GM12878 (cell line): ENCODE measurements around the gene FSTL4.

Experiments used
- ATF3 ChIP-seq: IDR thresholded peaks from 2 replicates; pipeline ENCODE4 v1.6.1; 2011; ENCODE audit warnings: low read depth, mild to moderate bottlenecking, low read length, moderate library complexity, borderline replicate concordance; ENCODE audit errors: extremely low read depth
- EP300 ChIP-seq, 2 experiments: fragments of 150-350 bp in 1 of 2; IDR thresholded peaks; 2 replicates each; pipeline ENCODE4 v1.6.1; 2011 to 2012; ENCODE audit warnings: low read depth in 2 of 2, low read length in 2 of 2, borderline replicate concordance in 1 of 2, improper control_type of control experiment in 1 of 2, inconsistent platforms in 1 of 2; ENCODE audit not compliant: control insufficient read depth in 1 of 2
- FOS ChIP-seq: IDR thresholded peaks from 3 replicates; pipeline ENCODE4 v1.6.1; 2011; ENCODE audit warnings: borderline replicate concordance; ENCODE audit not compliant: insufficient read length; ENCODE audit errors: extremely low read depth
- JUND ChIP-seq: IDR thresholded peaks from 2 replicates; pipeline ENCODE4 v1.6.1; 2012; ENCODE audit warnings: low read depth, mild to moderate bottlenecking, low read length, improper control_type of control experiment, moderate library complexity
- MAX ChIP-seq: IDR thresholded peaks from 2 replicates; pipeline ENCODE4 v1.6.1; 2012; ENCODE audit warnings: low read depth, low read length, improper control_type of control experiment
- POLR2A ChIP-seq: IDR thresholded peaks from 2 replicates; pipeline ENCODE4 v1.6.1; 2011; ENCODE audit warnings: low read depth, mild to moderate bottlenecking, low read length
- POLR2AphosphoS5 ChIP-seq: IDR thresholded peaks from 2 replicates; pipeline ENCODE4 v1.6.1; 2011; ENCODE audit warnings: mild to moderate bottlenecking, low read length, inconsistent platforms
- RAD21 ChIP-seq: IDR thresholded peaks from 2 replicates; pipeline ENCODE4 v1.6.1; 2011; ENCODE audit warnings: mild to moderate bottlenecking, low read depth, low read length, moderate library complexity; ENCODE audit not compliant: insufficient read depth
- SIN3A ChIP-seq: IDR thresholded peaks from 2 replicates; pipeline ENCODE4 v1.6.1; 2012; ENCODE audit warnings: low read depth, low read length, improper control_type of control experiment
- SMARCA5 ChIP-seq: fragments of 450-650 bp; IDR thresholded peaks from 2 replicates; pipeline ENCODE4 v1.6.1; 2017; ENCODE audit warnings: mild to moderate bottlenecking
- TCF7 ChIP-seq: IDR thresholded peaks from 2 replicates; pipeline ENCODE4 v1.6.1; 2014; ENCODE audit warnings: antibody characterized with exemption, borderline replicate concordance
- TF ChIP-seq, protein P1 (sequence below), 3 experiments: IDR thresholded peaks in 2 of 3; conservative IDR thresholded peaks in 1 of 3; 2 replicates each; pipeline ENCODE4 v1.5.1; 2011; ENCODE audit warnings: low read depth in 3 of 3, low read length in 3 of 3, mild to moderate bottlenecking in 3 of 3, control low read depth in 2 of 3, moderate library complexity in 2 of 3, inconsistent platforms in 1 of 3, mixed read lengths in 1 of 3; ENCODE audit not compliant: control insufficient read depth in 2 of 3, insufficient read depth in 1 of 3; ENCODE audit errors: extremely low read depth in 1 of 3
- TF ChIP-seq, protein P2 (sequence below): fragments of 450-650 bp; IDR thresholded peaks from 2 replicates; pipeline ENCODE4 v1.6.1; 2016; ENCODE audit warnings: mild to moderate bottlenecking

- TF ChIP-seq, protein P1, sequence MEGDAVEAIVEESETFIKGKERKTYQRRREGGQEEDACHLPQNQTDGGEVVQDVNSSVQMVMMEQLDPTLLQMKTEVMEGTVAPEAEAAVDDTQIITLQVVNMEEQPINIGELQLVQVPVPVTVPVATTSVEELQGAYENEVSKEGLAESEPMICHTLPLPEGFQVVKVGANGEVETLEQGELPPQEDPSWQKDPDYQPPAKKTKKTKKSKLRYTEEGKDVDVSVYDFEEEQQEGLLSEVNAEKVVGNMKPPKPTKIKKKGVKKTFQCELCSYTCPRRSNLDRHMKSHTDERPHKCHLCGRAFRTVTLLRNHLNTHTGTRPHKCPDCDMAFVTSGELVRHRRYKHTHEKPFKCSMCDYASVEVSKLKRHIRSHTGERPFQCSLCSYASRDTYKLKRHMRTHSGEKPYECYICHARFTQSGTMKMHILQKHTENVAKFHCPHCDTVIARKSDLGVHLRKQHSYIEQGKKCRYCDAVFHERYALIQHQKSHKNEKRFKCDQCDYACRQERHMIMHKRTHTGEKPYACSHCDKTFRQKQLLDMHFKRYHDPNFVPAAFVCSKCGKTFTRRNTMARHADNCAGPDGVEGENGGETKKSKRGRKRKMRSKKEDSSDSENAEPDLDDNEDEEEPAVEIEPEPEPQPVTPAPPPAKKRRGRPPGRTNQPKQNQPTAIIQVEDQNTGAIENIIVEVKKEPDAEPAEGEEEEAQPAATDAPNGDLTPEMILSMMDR (IDR thresholded peaks at IDR 0.05 in 2 of 3, conservative IDR thresholded peaks at IDR 0.05 in 1 of 3; ENCODE audit: control insufficient read depth in 2 of 3, extremely low read depth in 1 of 3, insufficient read depth in 1 of 3, low read depth in 3 of 3, low read length in 3 of 3) = no peak
- TF ChIP-seq, protein P2, sequence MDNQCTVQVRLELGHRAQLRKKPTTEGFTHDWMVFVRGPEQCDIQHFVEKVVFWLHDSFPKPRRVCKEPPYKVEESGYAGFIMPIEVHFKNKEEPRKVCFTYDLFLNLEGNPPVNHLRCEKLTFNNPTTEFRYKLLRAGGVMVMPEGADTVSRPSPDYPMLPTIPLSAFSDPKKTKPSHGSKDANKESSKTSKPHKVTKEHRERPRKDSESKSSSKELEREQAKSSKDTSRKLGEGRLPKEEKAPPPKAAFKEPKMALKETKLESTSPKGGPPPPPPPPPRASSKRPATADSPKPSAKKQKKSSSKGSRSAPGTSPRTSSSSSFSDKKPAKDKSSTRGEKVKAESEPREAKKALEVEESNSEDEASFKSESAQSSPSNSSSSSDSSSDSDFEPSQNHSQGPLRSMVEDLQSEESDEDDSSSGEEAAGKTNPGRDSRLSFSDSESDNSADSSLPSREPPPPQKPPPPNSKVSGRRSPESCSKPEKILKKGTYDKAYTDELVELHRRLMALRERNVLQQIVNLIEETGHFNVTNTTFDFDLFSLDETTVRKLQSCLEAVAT = no peak
- TF ChIP-seq MAX = no peak
- TF ChIP-seq ATF3 = no peak
- TF ChIP-seq POLR2AphosphoS5 = no peak
- TF ChIP-seq POLR2A = no peak
- no peak for TF ChIP-seq SMARCA5
- TF ChIP-seq RAD21 = no peak
- no peak for TF ChIP-seq JUND
- no peak for TF ChIP-seq EP300 (IDR thresholded peaks at IDR 0.05; ENCODE audit: borderline replicate concordance in 1 of 2, control insufficient read depth in 1 of 2, low read depth in 2 of 2, low read length in 2 of 2)
- TF ChIP-seq TCF7 = no peak
- no peak for TF ChIP-seq SIN3A
- no peak for TF ChIP-seq FOS
These were observed 72.5 kb downstream of the FSTL4 start for GRCh38 chr5:133539818-133540217.
